GM12878 (cell line): Measurements from ENCODE around the gene NMRK2. TPM values are rescaled to one million over a fixed set of nuclear protein-coding genes. Genes with fewer than 3 reads are reported as not detected.
A peak's percentile ranks its signal among the peaks of the same experiment; 100 is the strongest.

ENCODE experiments used
- ETV6 ChIP-seq, 2 experiments: fragments of 450-650 bp in 1 of 2; IDR thresholded peaks in 1 of 2; conservative IDR thresholded peaks in 1 of 2; 2 replicates each; pipeline ENCODE4 v1.6.1; 2014; ENCODE audit warnings: antibody characterized with exemption in 1 of 2, borderline replicate concordance in 1 of 2, low read depth in 1 of 2, mild to moderate bottlenecking in 1 of 2, moderate library complexity in 1 of 2
- KDM1A ChIP-seq: fragments of 200-600 bp; sonication (generic); IDR thresholded peaks from 2 replicates; pipeline ENCODE4 v1.6.1; 2016; ENCODE audit warnings: borderline replicate concordance
- MEF2B ChIP-seq: fragments of 450-650 bp; IDR thresholded peaks from 2 replicates; pipeline ENCODE4 v1.6.1; 2018; ENCODE audit warnings: mild to moderate bottlenecking, moderate library complexity; ENCODE audit not compliant: partially characterized antibody, poor library complexity, severe bottlenecking
- POLR2AphosphoS5 ChIP-seq: IDR thresholded peaks from 2 replicates; pipeline ENCODE4 v1.6.1; 2011; ENCODE audit warnings: mild to moderate bottlenecking, low read length, inconsistent platforms
- USF2 ChIP-seq: IDR thresholded peaks from 2 replicates; pipeline ENCODE4 v1.6.1; 2011; ENCODE audit warnings: low read depth, low read length, improper control_type of control experiment, borderline replicate concordance
- polyA plus RNA-seq, 11 experiments: library from polyadenylated mRNA; depleted of rRNA in 4 of 11; unstranded in 6 of 11; stranded (reverse) in 5 of 11; fragments of >200 nt; fragmentation: Nextera tagmentation in 4 of 11; fragmentation: Illumina TruSeq in 1 of 11; extraction: Ambion mirVana in 4 of 11; extraction: Trizol in 1 of 11; gene quantifications; 1 replicate in 1 of 11; 2 replicates in 10 of 11; pipeline versions ENCODE4 v1.2.1 to v1.2.3, GENCODE V29; 2011 to 2016; ENCODE audit warnings: inconsistent platforms in 2 of 11, missing spikeins in 2 of 11, low read depth in 1 of 11
- total RNA-seq, 4 experiments: library from RNA; depleted of rRNA in 3 of 4; stranded (reverse); fragments of >200 nt in 3 of 4; fragmentation: Illumina TruSeq in 1 of 4; extraction: Trizol in 1 of 4; gene quantifications; 2 replicates each; pipeline versions ENCODE4 v1.2.1 to v1.2.3, GENCODE V29; 2013 to 2021
- TF ChIP-seq, protein P1 (sequence below): IDR thresholded peaks from 2 replicates; pipeline ENCODE4 v1.6.1; 2012; ENCODE audit warnings: low read depth, low read length, improper control_type of control experiment
- TF ChIP-seq, protein P2 (sequence below): fragments of 450-650 bp; IDR thresholded peaks from 2 replicates; pipeline ENCODE4 v1.6.1; 2016; ENCODE audit warnings: mild to moderate bottlenecking

Gene NMRK2
- total and polyA plus RNA-seq, 10 of the 15 experiments (the other 5 are each of a cell fraction or from before 2014, with no cell fraction given): 0.14 to 0.15 TPM; not detected in 8

- TF ChIP-seq ETV6 (conservative IDR thresholded peaks at IDR 0.05 in 1 of 2, IDR thresholded peaks at IDR 0.05 in 1 of 2; ENCODE audit: borderline replicate concordance in 1 of 2, low read depth in 1 of 2): no peak
- TF ChIP-seq KDM1A: no peak
- TF ChIP-seq, protein P1, sequence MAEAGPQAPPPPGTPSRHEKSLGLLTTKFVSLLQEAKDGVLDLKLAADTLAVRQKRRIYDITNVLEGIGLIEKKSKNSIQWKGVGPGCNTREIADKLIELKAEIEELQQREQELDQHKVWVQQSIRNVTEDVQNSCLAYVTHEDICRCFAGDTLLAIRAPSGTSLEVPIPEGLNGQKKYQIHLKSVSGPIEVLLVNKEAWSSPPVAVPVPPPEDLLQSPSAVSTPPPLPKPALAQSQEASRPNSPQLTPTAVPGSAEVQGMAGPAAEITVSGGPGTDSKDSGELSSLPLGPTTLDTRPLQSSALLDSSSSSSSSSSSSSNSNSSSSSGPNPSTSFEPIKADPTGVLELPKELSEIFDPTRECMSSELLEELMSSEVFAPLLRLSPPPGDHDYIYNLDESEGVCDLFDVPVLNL: no peak
- peak; percentile 90 for TF ChIP-seq USF2
- peak; percentile 100 for TF ChIP-seq POLR2AphosphoS5
- no peak for TF ChIP-seq MEF2B
- TF ChIP-seq, protein P2, sequence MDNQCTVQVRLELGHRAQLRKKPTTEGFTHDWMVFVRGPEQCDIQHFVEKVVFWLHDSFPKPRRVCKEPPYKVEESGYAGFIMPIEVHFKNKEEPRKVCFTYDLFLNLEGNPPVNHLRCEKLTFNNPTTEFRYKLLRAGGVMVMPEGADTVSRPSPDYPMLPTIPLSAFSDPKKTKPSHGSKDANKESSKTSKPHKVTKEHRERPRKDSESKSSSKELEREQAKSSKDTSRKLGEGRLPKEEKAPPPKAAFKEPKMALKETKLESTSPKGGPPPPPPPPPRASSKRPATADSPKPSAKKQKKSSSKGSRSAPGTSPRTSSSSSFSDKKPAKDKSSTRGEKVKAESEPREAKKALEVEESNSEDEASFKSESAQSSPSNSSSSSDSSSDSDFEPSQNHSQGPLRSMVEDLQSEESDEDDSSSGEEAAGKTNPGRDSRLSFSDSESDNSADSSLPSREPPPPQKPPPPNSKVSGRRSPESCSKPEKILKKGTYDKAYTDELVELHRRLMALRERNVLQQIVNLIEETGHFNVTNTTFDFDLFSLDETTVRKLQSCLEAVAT: 0 out of 2 replicates have a peak, but pooled peaks have one; percentile 65
Measured at GRCh38 chr19:3984908-3985642, 52.2 kb downstream of the NMRK2 start, which contains the start of gene EEF2 (continued).
